Stomach (tissue), 9 donors: ENCODE data around the gene JMJD1C. TPM values are rescaled to one million over a fixed set of nuclear protein-coding genes. Genes with fewer than 3 reads are reported as not detected.

Source experiments
- DNase-seq, 2 donors: peaks; one replicate each; pipeline versions ENCODE4 v3.0.0 to v3.0.0-alpha.2; 2013 to 2019
- H3K27ac ChIP-seq, 5 donors: fragments of 200-600 bp in 4 of 5; sonication (generic) in 4 of 5; one replicate each; pipeline ENCODE4 v1.5.1; 2013 to 2019; ENCODE audit warnings: mild to moderate bottlenecking in 1 of 5, moderate library complexity in 1 of 5
- H3K27me3 ChIP-seq, 3 donors: fragments of 200-600 bp; sonication (generic); one replicate each; pipeline ENCODE4 v1.5.1; 2017 to 2019; ENCODE audit warnings: mixed run types in 1 of 3
- H3K36me3 ChIP-seq, 4 donors: fragments of 200-600 bp; sonication (generic); 1 replicate in 3 of 4; 2 replicates in 1 of 4; pipeline ENCODE4 v1.5.1; 2016 to 2019
- H3K4me1 ChIP-seq, 4 donors: fragments of 200-600 bp; sonication (generic); one replicate each; pipeline ENCODE4 v1.5.1; 2016 to 2019
- H3K4me3 ChIP-seq, 4 donors: fragments of 200-600 bp; sonication (generic) in 3 of 4; one replicate each; pipeline ENCODE4 v1.5.1; 2016 to 2019; ENCODE audit warnings: mild to moderate bottlenecking in 1 of 4
- H3K9me3 ChIP-seq, 4 donors: fragments of 200-600 bp; sonication (generic); one replicate each; pipeline ENCODE4 v1.5.1; 2016 to 2019
- EP300 ChIP-seq: sonication (generic); formaldehyde crosslinking; IDR thresholded peaks from one replicate; pipeline ENCODE4 v1.6.1; 2017; ENCODE audit warnings: antibody characterized with exemption
- POLR2A ChIP-seq, 4 donors: fragments of 450-650 bp; IDR thresholded peaks; one replicate each; pipeline ENCODE4 v1.6.1; 2016; ENCODE audit warnings: antibody characterized with exemption in 4 of 4, control low read depth in 2 of 4, mild to moderate bottlenecking in 1 of 4, moderate library complexity in 1 of 4
- POLR2AphosphoS5 ChIP-seq, 3 donors: sonication (generic); formaldehyde crosslinking; IDR thresholded peaks; one replicate each; pipeline ENCODE4 v1.6.1; 2016; ENCODE audit warnings: antibody characterized with exemption in 3 of 3
- WGBS, 5 donors: extraction: QIAGEN DNeasy Blood & Tissue Kit in 3 of 5; methylation state at CpG; one replicate each; pipeline versions ENCODE4 v1.1.5 to v1.1.7; 2013 to 2018; 5-methylcytosine and 5-hydroxymethylcytosine counted together
- intact Hi-C: fragments of 100-400 bp; cut with DNase I; formaldehyde crosslinking; loops from one replicate; pipeline ENCODE4 v1.15.1; 2023; ENCODE audit warnings: low total_unique reads
- polyA plus RNA-seq, 3 donors: library from polyadenylated mRNA; stranded (reverse); fragments of 200-250 nt; gene quantifications; one replicate each; pipeline ENCODE4 v1.2.3, GENCODE V29; 2013
- total RNA-seq, 5 donors: library from RNA; depleted of rRNA; stranded (reverse); fragments of >200 nt; gene quantifications; one replicate each; pipeline versions ENCODE4 v1.1.0 to v1.2.3, GENCODE V29; 2014 to 2016
- TF ChIP-seq, protein P1 (sequence below), 7 experiments: fragments of 450-650 bp in 4 of 7; fragments of 200-600 bp in 3 of 7; sonication (generic) in 3 of 7; IDR thresholded peaks; one replicate each; pipeline ENCODE4 v1.5.1; 2016 to 2019; ENCODE audit warnings: antibody characterized with exemption in 7 of 7, control low read depth in 2 of 7, mild to moderate bottlenecking in 1 of 7
- donor health status: healthy with polysubstance abuse.
- donor health status: Bipolar disorder and iron deficiency.
- donor health status: healthy.

The JMJD1C gene
- total and polyA plus RNA-seq, 8 donors = 13.6 to 235 (median 33.5) TPM

DNA sequence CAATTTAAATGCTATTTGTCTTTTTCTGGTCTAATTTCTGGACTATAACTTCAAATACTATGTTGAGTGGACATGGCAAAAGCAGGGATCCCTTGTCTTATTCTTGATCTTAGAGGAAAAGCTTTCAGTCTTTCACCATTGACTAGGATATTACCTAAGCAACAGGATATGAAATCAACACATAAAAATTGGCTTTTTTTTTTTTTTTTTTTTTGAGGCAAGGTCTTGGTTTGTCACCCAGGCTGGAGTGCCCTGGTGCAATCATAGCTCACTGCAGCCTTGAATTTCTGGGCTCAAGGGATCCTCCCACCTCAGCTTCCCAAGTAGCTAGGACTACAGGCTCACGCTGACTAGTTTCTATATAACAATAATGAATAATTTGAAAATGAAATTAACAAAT, 90.8 kb downstream of the JMJD1C start:
- no peak overlapping the region for H3K4me3 ChIP-seq
- no peak overlapping the region for H3K27ac ChIP-seq
- DNase-seq = no peak
- intact Hi-C loops = no loop called here
- peaks cover under 1 to 6% (median 4%) of the 10 kb centered on the region in 4 donors for H3K36me3 ChIP-seq
- TF ChIP-seq, protein P1, sequence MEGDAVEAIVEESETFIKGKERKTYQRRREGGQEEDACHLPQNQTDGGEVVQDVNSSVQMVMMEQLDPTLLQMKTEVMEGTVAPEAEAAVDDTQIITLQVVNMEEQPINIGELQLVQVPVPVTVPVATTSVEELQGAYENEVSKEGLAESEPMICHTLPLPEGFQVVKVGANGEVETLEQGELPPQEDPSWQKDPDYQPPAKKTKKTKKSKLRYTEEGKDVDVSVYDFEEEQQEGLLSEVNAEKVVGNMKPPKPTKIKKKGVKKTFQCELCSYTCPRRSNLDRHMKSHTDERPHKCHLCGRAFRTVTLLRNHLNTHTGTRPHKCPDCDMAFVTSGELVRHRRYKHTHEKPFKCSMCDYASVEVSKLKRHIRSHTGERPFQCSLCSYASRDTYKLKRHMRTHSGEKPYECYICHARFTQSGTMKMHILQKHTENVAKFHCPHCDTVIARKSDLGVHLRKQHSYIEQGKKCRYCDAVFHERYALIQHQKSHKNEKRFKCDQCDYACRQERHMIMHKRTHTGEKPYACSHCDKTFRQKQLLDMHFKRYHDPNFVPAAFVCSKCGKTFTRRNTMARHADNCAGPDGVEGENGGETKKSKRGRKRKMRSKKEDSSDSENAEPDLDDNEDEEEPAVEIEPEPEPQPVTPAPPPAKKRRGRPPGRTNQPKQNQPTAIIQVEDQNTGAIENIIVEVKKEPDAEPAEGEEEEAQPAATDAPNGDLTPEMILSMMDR (IDR thresholded peaks at IDR 0.05) = no peak
- TF ChIP-seq EP300 (no peak), POLR2A (IDR thresholded peaks at IDR 0.05) (no peak), POLR2AphosphoS5 (IDR thresholded peaks at IDR 0.05) (no peak)
- 95 to 100% (median 99%) methylated on average over 1 of the region's 1 CpG for WGBS, 5 donors
- peaks cover 0 to 11% (median 2%) of the 10 kb centered on the region in 4 donors for H3K4me1 ChIP-seq
- no peaks in the 10 kb centered on the region for H3K9me3 ChIP-seq
- no peaks in the 10 kb centered on the region for H3K27me3 ChIP-seq

DNA sequence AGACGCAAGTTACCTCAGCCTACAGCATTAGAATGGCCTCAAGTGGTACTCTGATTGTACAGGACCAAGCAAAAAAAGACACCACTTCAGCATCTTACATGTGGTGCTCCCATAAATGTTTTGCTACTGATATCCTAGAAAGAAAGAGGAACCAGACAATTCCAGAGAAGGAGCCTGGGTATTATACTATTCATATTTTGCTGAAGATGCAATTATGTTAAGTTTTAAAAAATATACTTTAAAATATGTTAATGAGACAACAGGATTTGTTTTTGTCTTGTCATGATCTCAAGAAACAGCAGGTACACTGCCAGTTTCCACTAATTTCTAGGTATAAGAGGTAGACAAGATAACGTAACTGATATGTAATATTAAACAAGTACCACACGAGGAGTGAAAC, 92.6 kb downstream of the JMJD1C start:
- H3K4me1 ChIP-seq = peaks cover 0 to 11% (median 2%) of the 10 kb centered on the region in 4 donors
- 72 to 82% (median 78%) methylated on average over 3 of the region's 3 CpGs for WGBS, 5 donors

DNA sequence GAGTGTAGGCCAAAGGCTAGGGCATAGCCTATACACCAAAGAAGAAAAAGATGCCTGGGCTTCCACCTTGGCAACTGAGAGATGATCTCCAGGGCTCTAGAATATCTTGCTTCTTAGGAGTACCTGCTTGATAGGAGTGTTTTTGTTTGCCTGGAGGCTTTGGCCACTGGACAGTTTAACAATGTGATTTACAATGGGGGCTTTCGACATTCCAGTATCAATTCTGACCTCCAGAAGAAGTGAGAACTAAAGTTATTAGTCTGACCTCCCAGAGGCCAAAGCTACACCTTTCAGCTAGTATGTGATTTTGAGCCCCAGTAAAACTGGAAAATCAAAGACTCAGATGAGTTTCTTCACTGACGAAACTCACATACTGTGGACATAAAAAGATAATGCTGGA, 96.1 kb downstream of the JMJD1C start:
- DNase-seq = no peak
- H3K4me1 ChIP-seq = peaks cover 0 to 2% (median 0%) of the 10 kb centered on the region in 4 donors

More for the DNA sequence above, 92.6 kb downstream of the JMJD1C start:
- Histone ChIP-seq H3K36me3 (no peaks in the 10 kb centered on the region), H3K27me3 (no peaks in the 10 kb centered on the region), H3K9me3 (no peaks in the 10 kb centered on the region), H3K27ac (no peak overlapping the region), H3K4me3 (no peak overlapping the region)
- no peak for DNase-seq
- TF ChIP-seq EP300 (no peak), POLR2A (IDR thresholded peaks at IDR 0.05) (no peak), POLR2AphosphoS5 (IDR thresholded peaks at IDR 0.05) (no peak)
- TF ChIP-seq, protein P1 (IDR thresholded peaks at IDR 0.05) = no peak
- intact Hi-C loops = no loop called here

DNA sequence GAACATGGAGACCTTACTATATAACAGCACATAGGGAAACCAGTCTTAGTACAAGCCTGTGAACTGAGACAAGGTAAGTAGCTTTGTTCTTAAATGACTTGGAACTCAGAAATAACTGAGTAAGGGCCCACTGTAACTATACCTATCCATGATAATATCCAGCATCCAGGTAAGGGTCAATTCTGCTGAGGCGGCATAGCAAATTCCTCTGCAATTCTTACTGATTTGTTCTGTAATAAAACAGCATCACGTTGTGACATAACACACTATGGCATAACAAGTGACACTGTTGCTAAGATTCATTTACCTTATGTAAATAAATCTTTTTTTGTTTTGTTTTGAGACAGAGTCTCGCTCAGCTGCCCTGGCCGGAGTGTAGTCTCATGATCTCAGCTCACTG, 97.4 kb downstream of the JMJD1C start:
- Histone ChIP-seq H3K4me1 (peaks cover 0 to 5% (median 0%) of the 10 kb centered on the region in 4 donors), H3K4me3 (no peak overlapping the region), H3K9me3 (no peaks in the 10 kb centered on the region), H3K27ac (no peak overlapping the region), H3K27me3 (no peaks in the 10 kb centered on the region), H3K36me3 (no peaks in the 10 kb centered on the region)
- 86 to 95% (median 89%) methylated on average over 4 of the region's 4 CpGs for WGBS, 5 donors
- intact Hi-C loops = no loop called here
- DNase-seq = no peak
- TF ChIP-seq, protein P1 (IDR thresholded peaks at IDR 0.05) = no peak
- no peak for TF ChIP-seq POLR2AphosphoS5 (IDR thresholded peaks at IDR 0.05)

More for the DNA sequence above, 96.1 kb downstream of the JMJD1C start:
- Histone ChIP-seq H3K4me3 (no peak overlapping the region), H3K36me3 (no peaks in the 10 kb centered on the region), H3K9me3 (no peaks in the 10 kb centered on the region), H3K27me3 (no peaks in the 10 kb centered on the region), H3K27ac (no peak overlapping the region)
- TF ChIP-seq EP300 (no peak), POLR2A (IDR thresholded peaks at IDR 0.05) (no peak), POLR2AphosphoS5 (IDR thresholded peaks at IDR 0.05) (no peak)
- TF ChIP-seq, protein P1 (IDR thresholded peaks at IDR 0.05) = no peak
- intact Hi-C loops = no loop called here
- WGBS, 5 donors = 87 to 94% (median 90%) methylated on average over 2 of the region's 2 CpGs
